Endothelial cell of umbilical vein (primary cell): Measurements from ENCODE around the gene PLA2G4F. TPM values are rescaled to one million over a fixed set of nuclear protein-coding genes. Genes with fewer than 3 reads are reported as not detected.

ENCODE experiments used
- BruUV-seq: library from RNA; stranded (reverse); fragments of 400-500 nt; replicated peaks from 2 replicates; lab custom pipeline; 2021; lab: Mats Ljungman, UMichigan
- CTCF ChIA-PET: fragments of 300-600, 350-600 bp; sonication (Branson Sonifier 250); formaldehyde crosslinking; loops from one replicate; lab custom pipeline; 2021; ENCODE audit warnings: antibody characterized with exemption, inconsistent platforms; lab: Charles Lee
- POLR2A ChIA-PET: fragments of 300-600, 350-600 bp; sonication (Branson Sonifier 250); formaldehyde crosslinking; loops from one replicate; lab custom pipeline; 2021; ENCODE audit warnings: antibody characterized with exemption, inconsistent platforms; lab: Charles Lee
- DNase-seq: peaks from one replicate; pipeline ENCODE4 v3.0.0-alpha.2; 2011; ENCODE audit warnings: low read depth, low spot score
- FAIRE-seq: peaks from 2 replicates; lab custom pipeline; 2011; peaks lifted over from hg19 to GRCh38; lab: Jason Lieb, UNC
- H2AFZ ChIP-seq: 2 replicates; pipeline ENCODE4 v1.6.0; 2012; ENCODE audit warnings: low read depth, low read length, control low read depth, inconsistent platforms
- H3K27ac ChIP-seq: 2 replicates; pipeline ENCODE4 v1.5.1; 2011; ENCODE audit warnings: low read depth, mild to moderate bottlenecking, control low read depth, low read length, moderate library complexity; ENCODE audit not compliant: insufficient read depth
- H3K27me3 ChIP-seq, 2 experiments: 2 replicates each; pipeline versions ENCODE4 v1.6.0 to v1.6.1; 2011; ENCODE audit warnings: low read length in 2 of 2, mixed read lengths in 1 of 2; ENCODE audit not compliant: control insufficient read depth in 2 of 2, insufficient read depth in 2 of 2
- H3K36me3 ChIP-seq, 2 experiments: 2 replicates in 1 of 2; 3 replicates in 1 of 2; pipeline ENCODE4 v1.5.1; 2011; ENCODE audit warnings: low read length in 2 of 2, mild to moderate bottlenecking in 1 of 2, moderate library complexity in 1 of 2; ENCODE audit not compliant: control insufficient read depth in 2 of 2, insufficient read depth in 2 of 2; ENCODE audit errors: extremely low read depth in 1 of 2
- H3K4me1 ChIP-seq: 3 replicates; pipeline ENCODE4 v1.5.1; 2011; ENCODE audit warnings: mild to moderate bottlenecking, low read length; ENCODE audit not compliant: control insufficient read depth, insufficient read depth; ENCODE audit errors: extremely low read depth
- H3K4me2 ChIP-seq: 2 replicates; pipeline ENCODE4 v1.6.1; 2011; ENCODE audit warnings: low read length, control low read depth, mixed read lengths; ENCODE audit not compliant: insufficient read depth
- H3K4me3 ChIP-seq, 3 experiments: fragments of 200-600 bp in 1 of 3; sonication (generic), shearing (Covaris generic) in 1 of 3; replicated peaks in 1 of 3; 2 replicates each; pipeline ENCODE4 v1.5.1; 2011 to 2016; ENCODE audit warnings: control low read depth in 3 of 3, low read length in 3 of 3, mild to moderate bottlenecking in 2 of 3, inconsistent platforms in 1 of 3, low read depth in 1 of 3, moderate library complexity in 1 of 3; ENCODE audit not compliant: insufficient read depth in 1 of 3
- H3K79me2 ChIP-seq: 2 replicates; pipeline ENCODE4 v1.6.0; 2012; ENCODE audit warnings: low read length, inconsistent platforms; ENCODE audit not compliant: control insufficient read depth, insufficient read depth
- H3K9ac ChIP-seq: replicated peaks from 2 replicates; pipeline ENCODE3; 2011; ENCODE audit warnings: low read length, control low read depth; ENCODE audit not compliant: insufficient read depth; ENCODE audit errors: extremely low read depth
- H3K9me1 ChIP-seq: replicated peaks from 3 replicates; pipeline ENCODE4 v1.6.0; 2011; ENCODE audit warnings: mild to moderate bottlenecking, low read length; ENCODE audit not compliant: control insufficient read depth, insufficient read depth; ENCODE audit errors: extremely low read depth
- H3K9me3 ChIP-seq: replicated peaks from 2 replicates; pipeline ENCODE4 v1.5.1; 2012; ENCODE audit warnings: low read length, inconsistent platforms; ENCODE audit not compliant: control insufficient read depth, insufficient read depth
- H4K20me1 ChIP-seq: replicated peaks from 2 replicates; pipeline ENCODE3; 2011; ENCODE audit warnings: mild to moderate bottlenecking, low read length; ENCODE audit not compliant: control insufficient read depth, insufficient read depth; ENCODE audit errors: extremely low read depth
- EZH2 ChIP-seq: IDR thresholded peaks from 2 replicates; pipeline ENCODE4 v1.6.1; 2012; ENCODE audit warnings: borderline replicate concordance, low read depth, mild to moderate bottlenecking, moderate library complexity, low read length, inconsistent platforms; ENCODE audit not compliant: severe bottlenecking
- FOS ChIP-seq: IDR thresholded peaks from 2 replicates; pipeline ENCODE4 v1.6.1; 2011; ENCODE audit warnings: mild to moderate bottlenecking, low read length, moderate library complexity, borderline replicate concordance; ENCODE audit not compliant: insufficient read depth
- GATA2 ChIP-seq: IDR thresholded peaks from 2 replicates; pipeline ENCODE4 v1.7.0; 2011; ENCODE audit warnings: low read depth, mild to moderate bottlenecking, moderate library complexity, mixed read lengths, low read length; ENCODE audit not compliant: insufficient read length, insufficient read depth
- JUN ChIP-seq: IDR thresholded peaks from 2 replicates; pipeline ENCODE4 v1.6.1; 2011; ENCODE audit warnings: borderline replicate concordance, low read depth; ENCODE audit not compliant: insufficient read length, insufficient read depth
- MYC ChIP-seq: IDR thresholded peaks from one replicate; pipeline ENCODE4 v1.6.1; 2011; ENCODE audit warnings: mild to moderate bottlenecking, low read depth, low read length
- POLR2A ChIP-seq: IDR thresholded peaks from 2 replicates; pipeline ENCODE4 v1.6.1; 2012; ENCODE audit warnings: low read depth, mild to moderate bottlenecking, control low read depth, low read length
- POLR2AphosphoS5 ChIP-seq: IDR thresholded peaks from 2 replicates; pipeline ENCODE4 v1.6.1; 2012; ENCODE audit warnings: low read depth, mild to moderate bottlenecking, control low read depth, low read length, moderate library complexity; ENCODE audit not compliant: insufficient read depth
- dilution Hi-C: fragments of 300-500 bp; cut with MboI; formaldehyde crosslinking; loops from one replicate; pipeline ENCODE4 v1.15.0; 2019; ENCODE audit warnings: low sequenced_read_pairs; ENCODE audit not compliant: extremely low pct_ligation_motif_present
- intact Hi-C: fragments of 100-400 bp; cut with micrococcal nuclease; formaldehyde crosslinking; loops from one replicate; pipeline ENCODE4 v1.10.0; 2022
- polyA plus RNA-seq, 4 experiments: library from polyadenylated mRNA; depleted of rRNA in 3 of 4; stranded (reverse) in 3 of 4; unstranded in 1 of 4; fragments of >200 nt; gene quantifications; 2 replicates each; pipeline versions ENCODE4 v1.2.1 to v1.2.3, GENCODE V29; 2011 to 2012; ENCODE audit warnings: missing spikeins in 1 of 4
- total RNA-seq: library from RNA; stranded (reverse); gene quantifications from 2 replicates; pipeline ENCODE4 v1.2.3, GENCODE V29; 2021
- TF ChIP-seq, protein P1 (sequence below), 2 donors: IDR thresholded peaks; 1 replicate in 1 of 2; 2 replicates in 1 of 2; pipeline ENCODE4 v1.5.1; 2011; ENCODE audit warnings: low read length in 2 of 2, mild to moderate bottlenecking in 2 of 2, moderate library complexity in 2 of 2, control low read depth in 1 of 2, inconsistent platforms in 1 of 2, low read depth in 1 of 2; ENCODE audit not compliant: insufficient read depth in 1 of 2; ENCODE audit errors: extremely low read depth in 1 of 2
- TF ChIP-seq, protein P2 (sequence below): IDR thresholded peaks from 2 replicates; pipeline ENCODE4 v1.6.1; 2011; ENCODE audit not compliant: insufficient read depth, insufficient read length

PLA2G4F gene
- total and polyA plus RNA-seq, 2 donors (not counting 3 experiments of a cell fraction or from before 2014, with no cell fraction given), result not detected

DNA sequence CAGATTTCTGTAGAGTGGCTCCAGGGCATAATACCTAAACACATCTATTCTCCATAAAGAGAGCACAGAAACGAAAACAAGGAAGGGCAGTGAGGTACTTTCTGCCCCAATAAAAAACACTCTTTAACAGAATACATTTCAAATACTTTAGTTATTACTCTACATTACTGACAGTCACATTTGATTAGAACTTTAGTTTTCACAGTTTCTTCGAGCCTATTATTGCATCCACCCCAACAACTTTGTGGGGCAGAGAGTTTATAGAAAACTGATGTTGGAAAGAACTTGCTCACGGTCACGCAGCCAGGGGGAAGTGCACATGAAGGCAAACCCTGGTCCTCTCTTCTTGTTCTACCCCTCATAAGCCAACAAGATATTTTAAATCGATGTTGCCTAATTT, 42.7 kb upstream of the PLA2G4F start:
- H3K36me3 ChIP-seq, result peaks cover 3% of the 10 kb centered on the region in 2 experiments
- no peak overlapping the region for H3K4me2 ChIP-seq
- POLR2A ChIA-PET, result no interaction called here
- intact Hi-C loops, result no loop called here
- no peaks in the 10 kb centered on the region for H3K4me1 ChIP-seq
- no peak overlapping the region for H3K4me3 ChIP-seq
- no peak overlapping the region for H3K9ac ChIP-seq
- FAIRE-seq (no peak), DNase-seq (no peak)
- no peaks in the 10 kb centered on the region for H4K20me1 ChIP-seq
- dilution Hi-C loops, result no loop called here
- no peak for TF ChIP-seq JUN
- no peak for TF ChIP-seq GATA2
- TF ChIP-seq EZH2, result no peak
- no peak for TF ChIP-seq MYC
- TF ChIP-seq, protein P1, sequence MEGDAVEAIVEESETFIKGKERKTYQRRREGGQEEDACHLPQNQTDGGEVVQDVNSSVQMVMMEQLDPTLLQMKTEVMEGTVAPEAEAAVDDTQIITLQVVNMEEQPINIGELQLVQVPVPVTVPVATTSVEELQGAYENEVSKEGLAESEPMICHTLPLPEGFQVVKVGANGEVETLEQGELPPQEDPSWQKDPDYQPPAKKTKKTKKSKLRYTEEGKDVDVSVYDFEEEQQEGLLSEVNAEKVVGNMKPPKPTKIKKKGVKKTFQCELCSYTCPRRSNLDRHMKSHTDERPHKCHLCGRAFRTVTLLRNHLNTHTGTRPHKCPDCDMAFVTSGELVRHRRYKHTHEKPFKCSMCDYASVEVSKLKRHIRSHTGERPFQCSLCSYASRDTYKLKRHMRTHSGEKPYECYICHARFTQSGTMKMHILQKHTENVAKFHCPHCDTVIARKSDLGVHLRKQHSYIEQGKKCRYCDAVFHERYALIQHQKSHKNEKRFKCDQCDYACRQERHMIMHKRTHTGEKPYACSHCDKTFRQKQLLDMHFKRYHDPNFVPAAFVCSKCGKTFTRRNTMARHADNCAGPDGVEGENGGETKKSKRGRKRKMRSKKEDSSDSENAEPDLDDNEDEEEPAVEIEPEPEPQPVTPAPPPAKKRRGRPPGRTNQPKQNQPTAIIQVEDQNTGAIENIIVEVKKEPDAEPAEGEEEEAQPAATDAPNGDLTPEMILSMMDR (IDR thresholded peaks at IDR 0.05; ENCODE audit: extremely low read depth in 1 of 2, insufficient read depth in 1 of 2, low read depth in 1 of 2, low read length in 2 of 2), result no peak
- TF ChIP-seq POLR2AphosphoS5, result no peak
- TF ChIP-seq FOS, result no peak
- TF ChIP-seq, protein P2, sequence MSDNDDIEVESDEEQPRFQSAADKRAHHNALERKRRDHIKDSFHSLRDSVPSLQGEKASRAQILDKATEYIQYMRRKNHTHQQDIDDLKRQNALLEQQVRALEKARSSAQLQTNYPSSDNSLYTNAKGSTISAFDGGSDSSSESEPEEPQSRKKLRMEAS, result no peak
- no peak for TF ChIP-seq POLR2A
- no peaks in the 10 kb centered on the region for H3K27me3 ChIP-seq
- H3K79me2 ChIP-seq, result peaks cover 2% of the 10 kb centered on the region
- H3K9me3 ChIP-seq, result no peaks in the 10 kb centered on the region
- CTCF ChIA-PET, result interaction anchor here (1.4 kb wide), 1 partner anchor 186 kb away, joined by 4 read pairs; no protein-coding TSS in a partner anchor
- BruUV-seq, result no TSS peak
- H2AFZ ChIP-seq, result no peak overlapping the region
- no peaks in the 10 kb centered on the region for H3K9me1 ChIP-seq
- H3K27ac ChIP-seq, result no peak overlapping the region
